HG03342 (cell line): Measurements from ENCODE around the gene EPS8.
A peak's percentile ranks its signal among the peaks of the same experiment; 100 is the strongest.

ENCODE experiments used
- ATAC-seq: cut with Tn5 transposase; IDR thresholded peaks from one replicate; pipeline ENCODE4 v1.9.1; 2021; ENCODE audit warnings: mild to moderate bottlenecking, moderate library complexity; ENCODE audit not compliant: unreplicated experiment

Gene EPS8

DNA sequence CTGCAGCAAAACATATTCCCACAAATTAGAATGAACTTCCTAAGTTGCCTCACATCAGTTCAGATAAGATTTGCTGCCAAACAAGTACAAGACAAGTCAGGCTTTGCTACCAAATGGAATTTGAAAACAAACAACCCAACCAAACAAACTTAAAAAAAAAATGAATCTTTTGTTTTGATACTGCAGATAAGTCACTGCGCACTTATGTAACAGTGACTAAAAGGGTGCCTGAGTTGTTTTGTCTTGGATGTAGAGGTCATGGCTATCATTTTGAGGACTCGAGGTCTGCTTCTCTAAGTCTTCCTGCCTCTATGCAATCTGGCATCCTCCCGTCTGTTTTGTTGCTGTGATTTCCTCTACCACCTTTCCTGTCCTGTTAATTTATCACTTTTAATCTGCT, 11.1 kb upstream of the EPS8 start:
- no peak for ATAC-seq

DNA sequence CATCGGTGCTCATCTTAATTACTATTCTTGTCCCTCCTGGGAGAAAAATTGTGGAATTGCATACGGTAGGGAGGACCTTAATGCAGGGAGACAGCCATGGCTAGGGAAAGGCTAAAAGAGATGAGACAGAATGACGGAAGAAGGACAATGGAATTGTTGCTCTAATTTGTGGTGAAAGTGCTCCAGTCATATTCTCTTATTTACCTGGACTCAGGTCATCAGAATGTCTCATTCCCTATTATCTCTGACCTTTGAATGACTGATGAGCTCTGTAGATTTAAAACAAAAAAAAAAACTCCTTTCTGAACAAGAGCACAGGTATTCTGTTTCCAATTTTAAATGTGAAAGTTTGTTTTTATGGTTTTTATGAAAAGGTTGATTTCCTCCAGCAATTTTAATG, 8.6 kb upstream of the EPS8 start:
- ATAC-seq = no peak

DNA sequence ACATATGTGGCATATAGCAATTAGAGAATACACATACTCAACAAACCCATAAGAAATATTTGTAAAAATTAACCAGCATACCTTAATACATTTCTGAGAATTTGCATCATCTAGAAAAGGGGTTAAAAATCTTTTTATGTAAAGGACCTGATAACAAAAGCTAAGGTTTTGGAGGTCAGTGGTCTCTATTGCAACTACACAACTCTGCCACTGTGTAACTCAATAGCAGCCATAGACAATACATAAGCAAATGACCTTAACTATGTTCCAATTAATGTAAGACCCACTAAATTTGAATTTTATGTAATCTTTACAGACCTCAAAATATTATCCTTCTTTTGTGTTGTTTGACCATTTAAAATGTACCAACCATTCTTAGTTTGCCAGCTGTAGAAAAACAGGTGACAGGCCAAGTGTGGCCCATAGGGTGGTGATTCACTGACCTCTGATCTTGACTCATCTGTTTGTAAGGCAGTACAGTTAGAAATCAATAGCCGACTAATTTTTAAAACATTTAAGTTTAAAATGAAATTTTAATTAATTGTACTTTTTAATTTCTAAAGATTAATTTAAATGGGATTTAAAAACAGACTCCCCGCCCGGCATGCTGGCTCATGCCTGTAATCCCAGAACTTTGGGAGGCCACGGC, 7.4 kb upstream of the EPS8 start:
- ATAC-seq = no peak

DNA sequence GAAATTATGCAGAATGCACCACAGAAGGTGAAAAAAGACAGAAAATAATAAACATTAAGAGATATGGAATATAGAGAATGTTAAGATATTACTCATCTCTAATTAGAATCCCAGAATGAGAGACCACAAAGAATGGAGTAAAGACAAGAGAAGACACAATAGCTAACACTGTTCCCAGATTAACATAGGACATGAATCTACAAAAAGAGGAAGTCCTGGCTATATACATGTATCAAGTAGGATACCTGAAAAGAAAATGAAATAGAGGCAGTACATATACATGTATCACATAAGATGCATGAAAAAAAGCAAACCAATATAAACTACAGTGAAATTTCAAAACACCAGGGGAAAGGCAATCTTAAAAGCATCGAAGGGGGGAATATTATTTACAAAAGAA, 5.6 kb upstream of the EPS8 start:
- no peak for ATAC-seq

DNA sequence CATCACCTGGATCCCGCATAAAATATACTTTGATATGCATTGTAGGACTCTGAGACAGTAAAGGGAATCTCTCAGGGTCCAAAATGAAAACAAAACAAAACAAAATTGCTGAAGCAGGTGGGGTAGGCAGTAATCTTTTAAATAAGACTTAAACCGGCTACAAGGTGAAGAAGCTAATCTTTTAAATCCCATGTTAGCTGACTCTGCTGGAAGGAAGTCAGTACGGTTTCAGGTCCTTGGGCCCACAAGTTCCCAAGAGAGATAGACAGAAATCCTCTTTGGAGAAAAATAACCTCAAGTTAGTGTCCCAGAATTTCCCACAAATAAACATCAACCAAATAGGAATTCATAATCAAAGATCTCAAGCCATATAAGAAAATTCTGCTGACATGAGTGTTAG, 5.0 kb upstream of the EPS8 start:
- ATAC-seq = no peak

DNA sequence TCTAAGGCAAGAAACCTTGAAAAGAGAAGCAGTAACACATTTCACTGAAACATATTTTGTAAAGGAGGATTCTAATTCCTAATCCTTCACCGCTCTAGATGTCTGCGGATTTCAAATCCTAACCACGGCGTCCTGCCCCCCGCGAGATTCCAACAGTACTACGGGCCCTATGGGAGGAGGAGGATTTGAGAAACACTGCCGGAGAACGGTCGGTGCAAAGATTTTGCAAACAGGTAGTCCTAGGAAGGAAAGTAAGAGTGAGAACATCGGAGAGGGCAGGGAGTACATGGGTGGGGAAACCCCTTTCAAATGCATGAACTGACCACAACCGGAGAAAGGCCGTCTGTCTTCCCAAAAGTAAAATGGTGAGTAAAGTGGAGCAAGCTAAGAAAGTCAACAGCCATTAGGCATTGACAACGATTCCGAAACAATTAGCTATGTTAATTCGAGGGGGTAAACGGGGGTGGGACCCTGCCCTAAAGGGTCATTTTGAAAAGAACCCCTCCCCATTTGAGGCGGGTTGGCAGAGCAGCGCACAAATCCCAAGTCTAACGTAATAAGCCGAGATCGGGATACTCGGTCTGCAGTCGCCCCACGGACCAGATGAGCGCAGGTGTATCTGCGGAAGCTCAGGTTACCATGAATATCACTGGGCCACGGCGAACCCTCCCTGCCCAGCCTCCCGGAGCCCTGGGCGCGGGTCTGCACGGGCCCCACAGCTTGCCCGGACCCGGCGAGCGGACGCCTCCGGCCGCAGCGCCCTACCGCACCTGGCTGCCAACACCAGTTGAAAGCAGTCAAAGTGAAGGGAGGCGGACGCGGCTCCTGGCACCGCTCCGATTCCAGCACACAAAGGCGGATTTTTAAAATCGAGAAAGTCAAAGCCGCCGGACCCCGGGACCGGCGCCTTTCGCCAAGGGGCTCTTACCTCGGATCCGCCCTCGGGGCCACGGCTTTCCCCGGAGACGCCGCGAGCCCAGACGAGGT, 662 bp downstream of the EPS8 start:
- ATAC-seq = peak; percentile 37

GRCh38 chr12:15787778-15788177, 1.4 kb downstream of the EPS8 start:
- no peak for ATAC-seq

GRCh38 chr12:15786772-15787171, 2.4 kb downstream of the EPS8 start:
- ATAC-seq = no peak

- ATAC-seq = no peak
Measured at GRCh38 chr12:15783288-15783687, 5.9 kb downstream of the EPS8 start.

- ATAC-seq = no peak
Measured at GRCh38 chr12:15782667-15783066, 6.5 kb downstream of the EPS8 start.

DNA sequence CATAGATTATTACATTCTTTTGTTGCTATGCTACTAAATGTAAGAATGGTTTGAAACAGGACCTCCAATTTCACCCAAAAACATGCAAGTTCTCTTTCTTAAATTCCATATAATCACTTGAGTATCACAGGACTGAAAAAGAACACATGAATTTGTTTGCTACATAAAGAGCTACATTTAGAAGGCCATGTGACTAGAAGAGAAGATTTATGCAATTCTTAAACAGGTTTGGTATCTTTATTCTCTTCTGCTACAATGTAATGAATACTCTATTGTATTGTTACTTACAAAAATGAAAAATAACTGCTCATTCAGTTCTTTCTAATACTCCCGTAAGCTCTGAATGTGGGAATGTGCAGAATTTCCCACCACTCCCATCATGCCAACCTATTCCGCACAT, 9.3 kb downstream of the EPS8 start:
- ATAC-seq = no peak

- no peak for ATAC-seq
Measured at GRCh38 chr12:15778126-15778525, 11.1 kb downstream of the EPS8 start.

- ATAC-seq = no peak
Measured at GRCh38 chr12:15777355-15778012, 11.7 kb downstream of the EPS8 start.

GRCh38 chr12:15776532-15776931, 12.7 kb downstream of the EPS8 start:
- no peak for ATAC-seq

GRCh38 chr12:15774819-15775218, 14.4 kb downstream of the EPS8 start:
- no peak for ATAC-seq

- ATAC-seq = no peak
Measured at GRCh38 chr12:15772405-15773018, 16.7 kb downstream of the EPS8 start.

- ATAC-seq = no peak
Measured at GRCh38 chr12:15770581-15770980, 18.6 kb downstream of the EPS8 start.

DNA sequence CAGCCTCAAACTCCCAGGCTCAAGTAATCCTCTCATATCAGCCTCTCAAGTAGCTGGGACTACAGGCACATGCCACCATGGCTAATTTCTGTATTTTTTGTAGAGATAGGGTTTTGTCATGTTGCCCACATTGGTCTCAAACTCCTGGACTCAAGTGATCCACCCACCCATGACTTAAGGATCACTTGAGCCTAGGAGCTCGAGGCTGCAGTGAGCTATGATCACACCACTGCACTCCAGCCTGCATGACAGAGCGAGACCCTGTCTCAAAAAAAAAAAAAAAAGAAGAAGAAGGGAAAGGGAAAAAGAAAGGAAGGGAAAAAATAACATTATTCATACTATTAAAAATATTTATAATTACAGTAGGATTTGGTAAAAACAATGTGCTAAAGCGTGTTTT, 19.2 kb downstream of the EPS8 start:
- ATAC-seq = no peak

DNA sequence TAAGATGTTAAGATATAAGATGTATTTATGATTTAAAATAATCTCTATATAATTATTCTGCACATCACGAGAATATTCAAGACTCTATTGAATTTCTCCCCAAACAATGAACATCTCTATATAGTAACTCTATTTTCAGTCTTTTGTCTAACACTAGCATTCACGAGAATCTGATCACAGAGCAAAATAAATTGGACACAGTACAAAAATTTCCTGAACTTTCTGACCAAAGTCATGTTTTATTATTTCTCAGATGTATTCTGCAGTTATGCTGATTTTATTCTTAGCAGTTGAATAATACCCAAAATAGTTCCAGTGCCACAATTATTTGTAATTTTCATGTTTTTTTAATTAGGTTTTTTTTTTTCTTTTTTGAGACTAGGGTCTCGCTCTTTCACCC, 19.6 kb downstream of the EPS8 start:
- no peak for ATAC-seq

GRCh38 chr12:15767301-15767700, 21.9 kb downstream of the EPS8 start:
- no peak for ATAC-seq

DNA sequence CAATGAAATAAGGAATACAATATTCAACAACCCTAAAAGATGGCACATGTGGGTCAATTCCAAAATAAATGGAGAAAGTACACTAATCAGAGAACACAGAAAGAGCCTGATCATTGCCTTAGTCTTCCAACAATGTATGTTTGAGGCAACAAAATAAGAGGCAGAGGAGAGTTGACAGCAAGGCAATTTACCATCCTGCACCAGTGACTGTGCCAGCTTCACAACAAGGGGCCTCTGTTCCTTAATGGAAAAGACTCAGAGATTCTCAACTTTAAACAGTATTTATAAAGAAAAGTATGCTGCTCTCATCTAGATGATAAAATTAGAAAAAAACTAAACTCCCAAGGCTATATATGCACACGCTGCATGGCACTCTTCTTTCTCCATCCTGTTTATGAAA, 25.9 kb downstream of the EPS8 start:
- ATAC-seq = no peak
